Renal pelvis (tissue), 4 donors: ENCODE measurements around the gene FOXS1. TPM values are rescaled to one million over a fixed set of nuclear protein-coding genes. Genes with fewer than 3 reads are reported as not detected.

Experiments used
- DNase-seq: peaks from one replicate; pipeline ENCODE4 v3.0.0-alpha.2; 2013
- polyA plus RNA-seq, 3 donors: library from polyadenylated mRNA; unstranded; fragments of 120-200 nt; gene quantifications; one replicate each; pipeline ENCODE4 v1.2.1, GENCODE V29; 2013; ENCODE audit not compliant: insufficient read length in 3 of 3

Gene FOXS1
- polyA plus RNA-seq, 3 donors = 7.6 to 9.2 (median 8.0) TPM

DNA sequence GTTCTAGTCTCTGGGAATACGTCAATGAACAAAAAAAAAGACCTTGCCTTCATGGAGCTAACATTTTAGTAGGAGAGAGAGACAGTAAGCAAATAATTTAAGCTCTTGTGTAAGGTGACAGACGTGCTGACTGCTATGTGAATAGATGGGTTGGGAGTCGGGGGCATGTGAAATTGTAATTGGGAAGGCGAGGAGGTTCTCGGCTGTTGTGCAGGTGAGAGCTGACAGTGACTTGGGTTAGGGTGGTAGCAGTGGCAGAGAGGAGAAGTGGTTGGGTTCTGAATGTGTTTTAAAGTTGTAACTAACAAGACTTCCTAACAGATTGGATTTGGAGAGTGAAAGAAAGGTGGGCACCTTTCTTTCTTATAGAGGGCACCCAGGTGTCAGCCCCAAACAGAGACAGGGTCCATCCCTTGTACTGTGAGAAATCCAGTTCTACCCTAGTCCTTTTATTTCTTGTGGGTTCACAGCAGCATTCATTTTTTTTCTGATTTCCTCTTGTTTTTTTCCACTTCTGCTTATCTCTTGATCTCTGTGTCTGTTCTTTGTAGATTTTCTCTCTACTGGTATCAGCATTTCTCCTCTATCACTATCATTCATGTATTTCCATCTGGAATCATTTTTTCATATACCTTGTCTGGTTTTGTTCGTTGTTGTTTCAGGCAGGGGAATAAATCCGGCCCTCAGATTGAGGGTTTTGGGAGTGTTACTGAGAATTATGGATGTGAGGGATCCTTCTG is 41.7 kb downstream of the FOXS1 start:
- DNase-seq = no peak

DNA sequence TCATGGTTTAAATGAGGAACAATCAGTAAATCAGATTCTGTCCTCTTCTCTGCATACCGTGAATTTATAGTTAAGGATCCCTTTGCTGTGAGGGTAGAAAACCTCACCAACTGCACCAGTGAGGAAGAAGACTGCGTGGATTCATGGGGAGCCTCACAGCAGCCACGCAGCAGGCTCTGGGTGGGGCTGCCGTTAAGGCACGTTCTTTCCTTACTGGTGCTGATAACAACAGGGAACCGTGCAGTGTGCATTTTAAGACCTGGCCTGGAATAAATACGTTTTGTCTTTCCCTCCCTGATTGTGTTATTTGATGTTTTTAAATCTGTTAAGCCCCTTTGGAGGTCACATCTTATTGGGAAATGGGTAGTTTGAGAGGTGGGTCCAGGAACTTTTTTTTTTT is 43.9 kb downstream of the FOXS1 start:
- no peak for DNase-seq

DNA sequence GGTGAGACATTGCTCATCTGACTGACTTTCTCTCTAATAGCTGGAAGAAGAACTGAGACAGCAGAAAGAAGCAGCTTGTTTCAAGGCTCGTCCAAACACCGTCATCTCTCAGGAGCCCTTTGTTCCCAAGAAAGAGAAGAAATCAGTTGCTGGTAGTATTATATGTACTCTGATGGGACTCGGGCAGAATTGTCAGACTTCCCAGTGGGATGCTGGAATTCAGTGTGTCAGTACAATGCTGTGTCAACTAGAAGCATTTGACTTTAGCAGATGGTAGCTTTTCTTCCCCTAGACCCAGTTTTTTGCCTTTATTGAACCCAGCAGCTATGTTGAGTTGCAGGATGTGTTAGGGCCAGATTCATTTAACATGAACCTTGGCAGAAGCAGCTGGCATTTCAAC is 48.0 kb downstream of the FOXS1 start:
- DNase-seq = no peak

Other genes with a start within 250 kb of the FOXS1 start
- gene ID1, start 240.3 kb downstream of the FOXS1 start, polyA plus RNA-seq = 100 to 1,000 TPM; 207 to 230 (median 226) TPM
- gene COX4I2, start 207.7 kb downstream of the FOXS1 start, polyA plus RNA-seq = 1 to 10 TPM; 1.1 to 3.1 (median 1.6) TPM
- gene BCL2L1, start 122.7 kb downstream of the FOXS1 start, polyA plus RNA-seq = 10 to 100 TPM; 80.1 to 84.8 (median 81.1) TPM
- 10 to 100 TPM; 44.9 to 53.9 (median 49.4) TPM for gene TPX2, start 106.3 kb downstream of the FOXS1 start, polyA plus RNA-seq
- gene MYLK2, start 26.2 kb downstream of the FOXS1 start, polyA plus RNA-seq = under 1 TPM; 0.65 to 0.95 (median 0.91) TPM
- gene DUSP15, start 24.9 kb upstream of the FOXS1 start, polyA plus RNA-seq = 10 to 100 TPM; 17.9 to 23.0 (median 20.7) TPM
- gene TTLL9, start 25.0 kb upstream of the FOXS1 start, polyA plus RNA-seq = 1 to 10 TPM; 2.6 to 5.7 (median 5.6) TPM
- gene PDRG1, start 106.4 kb upstream of the FOXS1 start, polyA plus RNA-seq = 10 to 100 TPM; 20.6 to 21.3 (median 20.9) TPM
- gene XKR7, start 122.5 kb upstream of the FOXS1 start, polyA plus RNA-seq = under 1 TPM; 0.25 to 0.58 (median 0.43) TPM
- 1 to 10 TPM; 7.0 to 9.2 (median 8.4) TPM for gene CCM2L, start 164.8 kb upstream of the FOXS1 start, polyA plus RNA-seq
- 1 to 10 TPM; 2.0 to 3.3 (median 2.5) TPM for gene HCK, start 206.6 kb upstream of the FOXS1 start, polyA plus RNA-seq